ENCODE results near the gene CALCOCO1.

CALCOCO1 gene

DNA sequence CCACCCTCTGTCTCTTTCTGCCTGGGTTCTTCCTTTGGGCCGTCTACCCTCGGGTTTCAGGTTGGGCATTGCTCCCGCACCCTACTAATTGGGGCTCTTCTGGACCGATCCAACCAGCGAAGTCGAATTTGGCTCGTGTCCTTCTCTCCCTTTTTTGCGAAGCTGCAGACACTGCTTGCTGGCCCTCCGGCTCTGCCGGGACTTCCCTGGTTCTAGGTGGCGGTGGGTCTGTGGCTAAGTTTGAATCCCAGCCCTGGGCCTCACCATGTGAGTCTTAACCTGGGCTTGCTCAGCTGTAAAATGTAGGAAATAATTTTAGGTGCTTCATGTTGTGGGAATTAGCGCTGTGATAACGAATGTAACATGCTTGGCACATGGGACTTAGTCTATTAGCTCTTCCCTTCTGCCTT is 24.9 kb upstream of the CALCOCO1 start:
- no peak for DNase-seq (ENCODE audit: low read depth in 1 of 2, low spot score in 1 of 2)

GRCh38 chr12:53751336-53752191 is 24.3 kb upstream of the CALCOCO1 start, which contains the start of gene CISTR:
Gene CISTR (minus strand): TSS chr12:53751979.
- DNase-seq (ENCODE audit: low read depth in 1 of 2, low spot score in 1 of 2) = no peak

GRCh38 chr12:53750812-53751335 is 23.6 kb upstream of the CALCOCO1 start:
- no peak for DNase-seq (ENCODE audit: low read depth in 1 of 2, low spot score in 1 of 2)

GRCh38 chr12:53749986-53750811 is 22.9 kb upstream of the CALCOCO1 start:
- DNase-seq (ENCODE audit: low read depth in 1 of 2, low spot score in 1 of 2) = no peak

DNA sequence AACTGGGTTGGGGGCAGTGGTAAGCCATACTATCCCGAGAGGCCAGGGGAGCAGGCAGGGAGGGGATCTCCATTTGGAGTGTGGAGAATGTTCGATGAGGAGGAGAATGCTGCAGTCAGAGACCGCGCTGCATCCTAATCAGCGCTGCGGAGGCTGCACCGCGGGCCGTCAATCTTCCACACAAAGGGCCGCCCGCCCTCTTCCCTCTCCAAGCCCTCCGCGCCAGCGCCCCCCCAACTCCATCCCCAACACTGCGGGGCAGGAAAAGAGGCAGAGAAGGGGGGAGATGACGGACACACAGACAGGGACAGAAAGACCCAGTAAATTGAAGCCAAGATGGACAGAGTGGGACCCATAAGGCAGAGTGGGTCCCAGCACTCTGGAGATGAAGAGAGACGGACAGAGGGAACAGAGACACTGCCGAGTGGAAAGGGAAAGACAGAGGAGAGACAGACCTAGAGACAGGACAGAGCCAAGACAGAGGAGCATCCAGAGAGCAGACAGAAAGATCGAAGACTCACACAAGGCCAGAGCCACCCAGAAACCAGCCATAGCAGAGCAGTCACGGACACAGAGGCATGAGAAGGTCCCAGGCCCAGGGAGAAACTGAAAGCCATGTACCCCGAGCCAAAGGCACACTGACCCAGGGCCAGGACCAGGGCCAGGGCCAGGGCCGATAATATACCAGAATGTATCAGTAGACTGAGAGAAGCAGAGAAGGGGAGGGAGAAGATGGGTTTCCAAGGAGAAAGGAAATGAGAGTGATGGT is 21.0 kb upstream of the CALCOCO1 start:
- DNase-seq (ENCODE audit: low read depth in 1 of 2, low spot score in 1 of 2) = no peak

DNA sequence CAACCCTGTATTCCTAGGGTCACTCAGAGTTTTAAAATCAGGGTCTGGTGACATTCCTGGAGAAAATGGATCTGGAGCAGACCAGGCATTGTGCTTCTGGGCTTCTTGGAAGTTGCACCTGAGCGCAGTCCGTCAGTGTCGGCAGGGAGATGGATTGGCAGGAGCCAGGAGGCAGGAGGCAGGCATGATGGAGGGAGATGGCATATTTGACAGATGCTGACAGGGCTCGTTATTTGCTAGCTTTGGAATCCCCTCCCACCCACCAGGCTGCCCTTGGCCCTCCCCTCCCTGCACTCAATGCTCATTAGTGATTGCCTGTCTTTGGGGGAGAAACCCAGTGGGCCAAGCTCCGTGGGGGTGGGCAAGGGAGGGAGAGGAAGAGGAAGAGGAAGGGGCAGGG is 19.8 kb upstream of the CALCOCO1 start:
- no peak for DNase-seq (ENCODE audit: low read depth in 1 of 2, low spot score in 1 of 2)

DNA sequence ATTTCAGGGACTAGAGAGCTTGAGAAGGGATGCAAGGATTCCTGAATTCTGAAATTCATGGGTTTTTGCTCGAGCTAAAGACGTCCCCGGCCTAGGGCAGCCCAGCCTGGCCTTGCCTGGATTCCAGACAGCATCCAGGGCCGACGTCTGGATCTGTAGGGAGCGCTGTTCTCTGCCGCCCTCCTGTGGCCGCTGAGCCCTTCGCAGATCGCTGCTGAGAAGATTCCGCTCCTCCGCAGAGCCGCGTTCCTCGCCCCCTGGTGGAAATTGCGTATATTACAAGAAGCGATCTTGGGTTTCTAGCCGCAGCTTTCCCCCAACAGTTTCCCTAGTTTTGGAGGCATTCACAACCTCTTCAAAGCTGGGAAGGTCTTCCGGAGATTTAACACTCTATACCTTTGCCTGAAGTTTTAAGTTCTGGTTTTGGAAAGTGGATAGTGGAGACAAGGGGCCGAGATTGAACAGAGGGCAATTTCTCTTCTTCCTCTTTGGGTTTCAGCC is 19.4 kb upstream of the CALCOCO1 start:
- peak; percentile 75 to 83 for DNase-seq (ENCODE audit: low read depth in 1 of 2, low spot score in 1 of 2)

GRCh38 chr12:53744751-53745150 is 17.5 kb upstream of the CALCOCO1 start:
- DNase-seq (ENCODE audit: low read depth in 1 of 2, low spot score in 1 of 2) = no peak

GRCh38 chr12:53744130-53744441 is 16.8 kb upstream of the CALCOCO1 start:
- DNase-seq (ENCODE audit: low read depth in 1 of 2, low spot score in 1 of 2) = no peak

GRCh38 chr12:53743266-53744129 is 16.2 kb upstream of the CALCOCO1 start:
- peak in 1 of 2 donors; percentile 62 for DNase-seq (ENCODE audit: low read depth in 1 of 2, low spot score in 1 of 2)

DNA sequence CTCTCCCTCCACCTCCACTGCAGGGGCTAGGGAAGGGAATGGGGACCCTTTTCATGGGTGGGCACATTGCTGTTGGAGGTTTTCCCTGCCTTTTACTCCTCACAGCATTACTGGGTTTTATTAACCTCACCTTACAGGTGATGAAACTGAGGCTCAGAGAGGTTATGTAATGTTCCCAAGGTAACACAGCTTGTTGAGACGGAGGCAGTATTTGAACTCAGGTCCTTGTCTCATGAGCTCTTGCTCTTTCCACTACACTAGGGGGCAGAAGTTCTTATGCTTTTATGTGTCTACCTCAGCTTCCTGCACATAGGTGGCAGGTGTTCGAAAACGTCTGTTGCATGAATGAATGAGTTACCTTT is 12.9 kb upstream of the CALCOCO1 start:
- DNase-seq (ENCODE audit: low read depth in 1 of 2, low spot score in 1 of 2) = no peak

- no peak for DNase-seq (ENCODE audit: low read depth in 1 of 2, low spot score in 1 of 2)
These were observed 12.2 kb upstream of the CALCOCO1 start for GRCh38 chr12:53739214-53740129.

- DNase-seq (ENCODE audit: low read depth in 1 of 2, low spot score in 1 of 2) = no peak
These were observed 11.4 kb upstream of the CALCOCO1 start for GRCh38 chr12:53738406-53739213.

DNA sequence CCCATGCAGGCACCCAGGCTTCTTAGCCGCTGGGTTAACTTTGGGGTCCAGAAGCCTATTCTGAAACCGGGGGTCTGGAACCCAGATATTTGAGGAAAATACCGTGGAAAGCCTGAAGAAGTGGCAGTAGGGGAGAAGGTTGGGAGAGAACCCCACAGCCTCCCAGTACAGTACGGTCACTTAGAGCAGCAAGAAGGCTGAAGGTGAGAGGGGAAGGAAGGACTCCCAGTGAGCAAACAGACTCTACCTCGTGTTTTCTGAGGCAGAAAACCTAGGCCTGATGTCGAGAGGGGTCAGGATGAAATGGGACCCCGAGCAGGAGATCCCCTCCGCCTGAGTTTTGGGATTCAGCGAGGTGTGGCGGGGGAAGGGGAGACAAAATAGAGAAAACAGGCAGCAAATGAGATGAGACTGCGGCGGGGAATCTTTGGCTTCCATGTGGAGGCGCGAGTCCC is 10.7 kb upstream of the CALCOCO1 start:
- no peak for DNase-seq (ENCODE audit: low read depth in 1 of 2, low spot score in 1 of 2)

- no peak for DNase-seq (ENCODE audit: low read depth in 1 of 2, low spot score in 1 of 2)
These were observed 10.0 kb upstream of the CALCOCO1 start for GRCh38 chr12:53737093-53737808.

DNA sequence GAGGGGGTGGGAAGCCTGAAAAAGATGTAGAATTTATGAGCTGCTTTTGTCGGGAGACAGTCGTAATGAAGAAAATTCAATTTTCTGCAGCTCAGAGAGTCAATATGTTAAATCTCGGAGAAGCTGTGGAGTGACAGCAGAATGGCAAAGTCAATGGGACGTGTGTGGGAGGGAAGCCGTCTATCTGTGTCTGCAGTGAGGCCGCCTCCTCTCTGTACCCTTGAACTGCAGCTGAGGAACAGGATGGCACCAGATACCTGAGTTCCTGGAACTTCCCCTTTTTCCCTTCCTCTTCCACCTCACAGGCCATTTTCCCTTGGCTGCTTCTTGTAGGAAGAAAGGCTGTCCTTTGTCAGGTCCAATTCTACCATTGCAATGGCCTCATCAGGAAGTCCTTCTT is 9.3 kb upstream of the CALCOCO1 start:
- DNase-seq (ENCODE audit: low read depth in 1 of 2, low spot score in 1 of 2) = no peak

- no peak for DNase-seq (ENCODE audit: low read depth in 1 of 2, low spot score in 1 of 2)
These were observed 8.3 kb upstream of the CALCOCO1 start for GRCh38 chr12:53735556-53735955.

- DNase-seq (ENCODE audit: low read depth in 1 of 2, low spot score in 1 of 2) = no peak
These were observed 7.2 kb upstream of the CALCOCO1 start for GRCh38 chr12:53734425-53734824.

All from activated CD4-positive, alpha-beta T cell treated with anti-CD3 and anti-CD28 coated beads, Interleukin-2, amount 50 U/mL, for 24 hours (primary cell).